ENCODE measurements around the gene EEIG1.

Gene EEIG1

GRCh38 chr9:127989094-127989493 is 8.3 kb upstream of the EEIG1 start:
- Histone ChIP-seq H3K9ac (ENCODE audit: low read depth, low read length) (no peak overlapping the region), H3K9me3 (ENCODE audit: control insufficient read depth, insufficient read depth, low read length) (no peaks in the 10 kb centered on the region), H3K4me1 (ENCODE audit: insufficient read depth, low read length) (no peaks in the 10 kb centered on the region), H3K36me3 (ENCODE audit: insufficient read depth, low read length) (no peaks in the 10 kb centered on the region)

- Histone ChIP-seq H3K9me3 (ENCODE audit: control insufficient read depth, insufficient read depth, low read length) (no peaks in the 10 kb centered on the region), H3K9ac (ENCODE audit: low read depth, low read length) (no peak overlapping the region), H3K36me3 (ENCODE audit: insufficient read depth, low read length) (no peaks in the 10 kb centered on the region), H3K4me1 (ENCODE audit: insufficient read depth, low read length) (peaks cover 7% of the 10 kb centered on the region; the same call in 1 of the 2 replicates)
These were observed 6.4 kb upstream of the EEIG1 start for GRCh38 chr9:127987103-127987614.

GRCh38 chr9:127985011-127985410 is 4.2 kb upstream of the EEIG1 start:
- no peaks in the 10 kb centered on the region for H3K9me3 ChIP-seq (ENCODE audit: control insufficient read depth, insufficient read depth, low read length)
- H3K4me1 ChIP-seq (ENCODE audit: insufficient read depth, low read length) = peaks cover 12% of the 10 kb centered on the region

DNA sequence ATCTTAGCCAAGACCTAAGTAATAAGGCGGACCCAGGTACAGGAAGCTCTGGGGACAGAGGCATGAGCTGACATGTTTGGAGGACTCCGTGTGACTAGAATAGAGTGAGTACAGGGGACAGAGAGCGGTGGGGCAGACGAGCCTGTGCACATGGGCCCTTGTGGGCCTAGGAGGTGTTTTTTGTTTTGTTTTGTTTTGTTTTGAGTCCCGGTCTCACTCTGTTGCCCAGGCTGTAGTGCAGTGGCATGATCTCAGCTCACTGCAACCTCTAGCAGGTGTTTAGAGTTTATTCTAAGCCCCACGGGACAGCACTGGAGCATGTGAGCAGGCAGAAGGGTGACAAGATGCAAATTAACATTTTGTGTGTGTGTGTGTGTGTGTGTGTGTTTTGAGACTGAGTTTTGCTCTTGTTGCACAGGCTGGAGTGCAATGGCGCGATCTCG is 3.1 kb upstream of the EEIG1 start:
- no peaks in the 10 kb centered on the region for H3K9me3 ChIP-seq (ENCODE audit: control insufficient read depth, insufficient read depth, low read length)
- peaks cover 12% of the 10 kb centered on the region for H3K4me1 ChIP-seq (ENCODE audit: insufficient read depth, low read length)
- H3K9ac ChIP-seq (ENCODE audit: low read depth, low read length) = no peak overlapping the region
- no peaks in the 10 kb centered on the region for H3K36me3 ChIP-seq (ENCODE audit: insufficient read depth, low read length)

More at GRCh38 chr9:127985011-127985410, 4.2 kb upstream of the EEIG1 start:
- no peaks in the 10 kb centered on the region for H3K36me3 ChIP-seq (ENCODE audit: insufficient read depth, low read length)
- no peak overlapping the region for H3K9ac ChIP-seq (ENCODE audit: low read depth, low read length)

DNA sequence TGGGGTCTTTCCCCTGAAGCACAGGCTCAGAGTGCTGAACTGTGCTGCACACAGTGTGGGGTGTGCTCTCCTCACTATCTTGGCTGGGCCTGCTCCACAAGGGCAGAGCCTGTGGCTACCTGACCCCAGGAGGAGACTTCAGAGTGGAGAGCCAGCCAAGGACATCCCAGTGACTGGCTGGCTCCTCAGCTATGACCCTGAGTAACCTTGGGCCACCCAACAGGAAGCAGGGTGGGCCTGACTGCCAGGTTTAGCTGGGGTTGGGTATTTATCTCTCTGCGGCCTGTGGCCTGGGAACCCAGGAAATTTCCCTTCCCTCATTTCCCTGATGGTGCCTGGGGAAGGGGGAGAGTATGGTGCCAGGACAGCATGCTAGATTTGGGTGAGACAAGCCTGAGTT is 2.1 kb upstream of the EEIG1 start:
- H3K36me3 ChIP-seq (ENCODE audit: insufficient read depth, low read length) = no peaks in the 10 kb centered on the region
- H3K9me3 ChIP-seq (ENCODE audit: control insufficient read depth, insufficient read depth, low read length) = no peaks in the 10 kb centered on the region
- no peak overlapping the region for H3K9ac ChIP-seq (ENCODE audit: low read depth, low read length)
- peaks cover 16% of the 10 kb centered on the region for H3K4me1 ChIP-seq (ENCODE audit: insufficient read depth, low read length)

DNA sequence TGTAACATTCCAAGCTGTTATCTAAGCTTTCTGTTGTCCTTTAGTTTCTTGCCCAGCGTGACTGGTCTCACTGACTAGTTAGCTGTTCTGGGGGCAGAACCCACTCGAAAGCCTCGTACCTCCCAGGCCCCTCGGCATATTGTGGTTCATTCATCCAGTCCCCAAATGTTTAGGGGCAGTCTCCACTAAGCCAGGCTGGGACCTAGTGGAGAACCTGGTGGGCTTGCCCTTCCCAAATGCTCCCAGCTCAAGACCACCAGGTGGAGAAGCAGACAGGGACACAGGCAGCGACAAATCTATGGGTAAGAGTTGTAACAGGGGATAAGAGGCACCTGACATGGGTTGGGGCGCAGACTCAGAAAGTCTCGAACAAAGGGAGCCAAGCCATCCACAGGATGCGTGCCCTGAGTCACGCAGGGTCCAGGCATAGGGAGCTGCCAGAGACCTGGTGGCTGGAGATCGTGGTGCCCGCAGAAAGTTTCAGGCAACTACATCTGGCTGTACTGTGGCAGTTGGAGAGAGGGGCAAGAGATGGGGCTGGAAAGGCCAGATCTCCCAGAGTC is 851 bp upstream of the EEIG1 start:
- Histone ChIP-seq H3K36me3 (ENCODE audit: insufficient read depth, low read length) (no peaks in the 10 kb centered on the region), H3K9ac (ENCODE audit: low read depth, low read length) (peak overlapping the region; percentile 63), H3K9me3 (ENCODE audit: control insufficient read depth, insufficient read depth, low read length) (no peaks in the 10 kb centered on the region), H3K4me1 (ENCODE audit: insufficient read depth, low read length) (peaks cover 21% of the 10 kb centered on the region)

GRCh38 chr9:127980060-127980705 is 606 bp downstream of the EEIG1 start:
- Histone ChIP-seq H3K4me1 (ENCODE audit: insufficient read depth, low read length) (peaks cover 21% of the 10 kb centered on the region), H3K36me3 (ENCODE audit: insufficient read depth, low read length) (no peaks in the 10 kb centered on the region), H3K9ac (ENCODE audit: low read depth, low read length) (peak overlapping the region; percentile 91), H3K9me3 (ENCODE audit: control insufficient read depth, insufficient read depth, low read length) (no peaks in the 10 kb centered on the region)

DNA sequence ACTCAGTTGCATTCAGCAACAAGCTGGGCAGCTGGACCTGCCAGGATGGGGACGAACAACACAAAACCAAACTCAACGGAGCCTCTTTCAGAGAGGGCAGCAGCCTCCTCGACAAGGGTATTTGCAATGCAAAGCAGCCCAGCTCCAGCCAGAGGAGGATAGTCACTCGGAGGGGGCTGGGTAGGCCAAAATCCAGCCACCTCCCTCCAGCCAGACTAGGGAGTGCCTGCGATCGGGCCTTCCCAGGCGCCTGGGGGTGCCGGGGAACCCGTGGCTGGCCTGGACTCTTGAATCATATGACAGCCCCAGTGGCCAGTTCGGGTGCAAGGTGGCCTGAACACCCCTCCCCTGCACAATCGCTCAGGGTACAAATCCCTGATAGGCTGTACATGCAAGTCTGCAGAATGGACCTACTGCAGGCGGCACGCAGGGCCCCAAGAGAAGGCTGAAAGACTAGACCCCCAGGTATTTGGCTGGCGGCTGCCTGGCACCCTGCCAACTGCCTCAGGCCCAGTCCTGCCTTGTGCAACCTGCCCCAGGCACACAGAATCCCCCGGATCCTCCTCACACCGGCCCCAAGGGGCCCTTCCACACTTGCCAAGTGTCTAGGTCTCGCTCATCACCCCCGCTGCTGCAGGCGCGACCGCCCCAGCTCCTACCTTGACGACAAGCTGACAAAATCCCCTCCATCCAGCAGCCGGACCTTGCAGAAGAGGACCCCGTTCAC is 1.3 kb downstream of the EEIG1 start:
- Histone ChIP-seq H3K9ac (ENCODE audit: low read depth, low read length) (peak overlapping the region; percentile 91), H3K9me3 (ENCODE audit: control insufficient read depth, insufficient read depth, low read length) (no peaks in the 10 kb centered on the region), H3K36me3 (ENCODE audit: insufficient read depth, low read length) (no peaks in the 10 kb centered on the region), H3K4me1 (ENCODE audit: insufficient read depth, low read length) (peaks cover 24% of the 10 kb centered on the region)

DNA sequence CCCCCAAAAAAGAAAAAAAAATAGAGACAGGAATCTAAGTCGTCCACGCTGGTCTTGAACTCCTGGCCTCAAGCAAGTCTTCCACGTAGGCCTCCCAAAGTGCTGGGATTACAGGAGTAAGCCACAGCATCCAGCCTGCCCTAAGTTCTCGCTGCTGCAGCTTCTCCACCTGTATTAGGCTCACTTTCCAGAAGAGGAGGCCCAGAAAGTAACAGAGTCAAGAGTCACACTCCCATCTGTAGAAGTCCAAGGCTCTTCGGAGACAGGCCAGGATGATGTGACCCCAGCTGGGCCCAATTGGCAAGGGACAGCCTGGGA is 1.8 kb downstream of the EEIG1 start:
- no peaks in the 10 kb centered on the region for H3K36me3 ChIP-seq (ENCODE audit: insufficient read depth, low read length)
- peak overlapping the region; percentile 91 for H3K9ac ChIP-seq (ENCODE audit: low read depth, low read length)
- H3K4me1 ChIP-seq (ENCODE audit: insufficient read depth, low read length) = peaks cover 26% of the 10 kb centered on the region
- no peaks in the 10 kb centered on the region for H3K9me3 ChIP-seq (ENCODE audit: control insufficient read depth, insufficient read depth, low read length)

DNA sequence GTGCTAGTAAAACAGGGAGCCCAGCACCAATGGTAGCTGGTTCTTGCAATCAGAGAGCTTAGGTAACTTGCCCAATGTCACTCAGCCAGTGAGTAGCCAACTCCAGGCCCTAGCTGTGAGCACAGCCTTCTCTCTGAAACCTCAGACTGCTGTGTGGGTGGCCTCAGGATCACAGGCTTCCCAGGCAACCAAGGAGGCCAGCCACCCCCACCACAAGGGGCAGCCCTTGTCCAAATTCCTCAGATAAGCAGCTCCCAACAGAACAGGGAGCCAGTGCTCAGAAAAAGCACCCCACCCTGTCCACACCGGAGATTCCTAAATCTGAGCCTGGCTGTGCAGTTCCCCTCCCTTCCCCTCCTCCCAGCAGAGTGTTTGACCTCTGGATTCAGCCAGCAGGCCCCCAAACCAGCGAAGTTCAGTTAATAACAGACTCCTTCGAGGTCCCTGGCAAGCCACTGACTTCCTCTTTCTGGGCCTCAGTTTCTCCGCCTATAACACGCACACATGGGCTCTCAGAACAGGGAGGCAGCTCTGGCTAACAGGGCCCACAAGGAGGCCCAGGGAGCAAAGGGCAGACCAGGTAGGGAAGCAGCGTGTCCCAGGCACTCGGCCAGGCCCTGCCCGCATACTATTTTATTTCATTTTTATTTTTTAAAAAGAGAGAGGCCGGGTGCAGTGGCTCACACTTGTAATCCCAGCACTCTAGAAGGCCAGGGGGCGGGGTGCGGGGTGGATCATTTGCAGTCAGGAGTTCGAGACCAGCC is 2.7 kb downstream of the EEIG1 start:
- Histone ChIP-seq H3K9me3 (ENCODE audit: control insufficient read depth, insufficient read depth, low read length) (no peaks in the 10 kb centered on the region), H3K4me1 (ENCODE audit: insufficient read depth, low read length) (peaks cover 20% of the 10 kb centered on the region), H3K36me3 (ENCODE audit: insufficient read depth, low read length) (no peaks in the 10 kb centered on the region), H3K9ac (ENCODE audit: low read depth, low read length) (peak overlapping the region; percentile 91; the same call in 1 of the 2 replicates)

GRCh38 chr9:127977009-127977883 is 3.5 kb downstream of the EEIG1 start:
- no peaks in the 10 kb centered on the region for H3K9me3 ChIP-seq (ENCODE audit: control insufficient read depth, insufficient read depth, low read length)
- peak overlapping the region; percentile 91; the same call in 1 of the 2 replicates for H3K9ac ChIP-seq (ENCODE audit: low read depth, low read length)
- H3K36me3 ChIP-seq (ENCODE audit: insufficient read depth, low read length) = no peaks in the 10 kb centered on the region
- H3K4me1 ChIP-seq (ENCODE audit: insufficient read depth, low read length) = peaks cover 22% of the 10 kb centered on the region

GRCh38 chr9:127976498-127976897 is 4.3 kb downstream of the EEIG1 start:
- Histone ChIP-seq H3K36me3 (ENCODE audit: insufficient read depth, low read length) (no peaks in the 10 kb centered on the region), H3K9ac (ENCODE audit: low read depth, low read length) (no peak overlapping the region), H3K9me3 (ENCODE audit: control insufficient read depth, insufficient read depth, low read length) (no peaks in the 10 kb centered on the region), H3K4me1 (ENCODE audit: insufficient read depth, low read length) (peaks cover 26% of the 10 kb centered on the region)

- no peaks in the 10 kb centered on the region for H3K9me3 ChIP-seq (ENCODE audit: control insufficient read depth, insufficient read depth, low read length)
- H3K9ac ChIP-seq (ENCODE audit: low read depth, low read length) = no peak overlapping the region
- H3K36me3 ChIP-seq (ENCODE audit: insufficient read depth, low read length) = no peaks in the 10 kb centered on the region
- H3K4me1 ChIP-seq (ENCODE audit: insufficient read depth, low read length) = peaks cover 31% of the 10 kb centered on the region
These were observed 5.1 kb downstream of the EEIG1 start for GRCh38 chr9:127975376-127976315.

All from ES-I3 (cell line).